Pons (tissue), 1 donor: ENCODE measurements around the gene MEGF10.

Experiments used
- DNase-seq: peaks from one replicate; pipeline ENCODE4 v3.0.0-alpha.2; 2016; ENCODE audit warnings: low spot score

Gene MEGF10

GRCh38 chr5:127369796-127370195 is 79.2 kb downstream of the MEGF10 start:
- DNase-seq: no peak

- no peak for DNase-seq
Observed at GRCh38 chr5:127370631-127371030, 80.0 kb downstream of the MEGF10 start.

- DNase-seq: no peak
Observed at GRCh38 chr5:127373858-127374491, 83.4 kb downstream of the MEGF10 start.

GRCh38 chr5:127375124-127375523 is 84.5 kb downstream of the MEGF10 start:
- DNase-seq: no peak

- DNase-seq: no peak
Observed at GRCh38 chr5:127375544-127376091, 85.0 kb downstream of the MEGF10 start.

- DNase-seq: no peak
Observed at GRCh38 chr5:127377651-127378050, 87.1 kb downstream of the MEGF10 start.

GRCh38 chr5:127385936-127386335 is 95.3 kb downstream of the MEGF10 start:
- DNase-seq: no peak

GRCh38 chr5:127386557-127386956 is 96.0 kb downstream of the MEGF10 start:
- no peak for DNase-seq

- no peak for DNase-seq
Observed at GRCh38 chr5:127389601-127390000, 99.0 kb downstream of the MEGF10 start.

GRCh38 chr5:127392762-127393161 is 102.2 kb downstream of the MEGF10 start:
- no peak for DNase-seq

- no peak for DNase-seq
Observed at GRCh38 chr5:127396490-127397155, 106.0 kb downstream of the MEGF10 start.

GRCh38 chr5:127398508-127398907 is 107.9 kb downstream of the MEGF10 start:
- peak; percentile 50 for DNase-seq

GRCh38 chr5:127399068-127399467 is 108.5 kb downstream of the MEGF10 start:
- DNase-seq: no peak

- no peak for DNase-seq
Observed at GRCh38 chr5:127400539-127400938, 109.9 kb downstream of the MEGF10 start.

- DNase-seq: no peak
Observed at GRCh38 chr5:127400946-127401670, 110.5 kb downstream of the MEGF10 start.

- no peak for DNase-seq
Observed at GRCh38 chr5:127402361-127402760, 111.8 kb downstream of the MEGF10 start.

GRCh38 chr5:127404190-127404589 is 113.6 kb downstream of the MEGF10 start:
- no peak for DNase-seq

- no peak for DNase-seq
Observed at GRCh38 chr5:127406326-127407121, 115.9 kb downstream of the MEGF10 start.

- DNase-seq: peak; percentile 69
Observed at GRCh38 chr5:127409246-127409917, 118.8 kb downstream of the MEGF10 start.

- no peak for DNase-seq
Observed at GRCh38 chr5:127409921-127410675, 119.5 kb downstream of the MEGF10 start.

GRCh38 chr5:127410959-127411358 is 120.4 kb downstream of the MEGF10 start:
- no peak for DNase-seq
